ENCODE data around the gene RWDD4. TPM values are rescaled to one million over a fixed set of nuclear protein-coding genes. Genes with fewer than 3 reads are reported as not detected.

RWDD4 gene
- total RNA-seq, 2 donors from 2014 or later: 8.8 to 16.7 TPM

GRCh38 chr4:183658362-183659028 lies 490 bp downstream of the RWDD4 start:
- Mint-ChIP-seq H3K27me3 (no peaks in the 10 kb centered on the region), H3K27ac (peak overlapping the region; percentile 79), H3K9me3 (no peaks in the 10 kb centered on the region), H3K4me1 (peaks cover 22% of the 10 kb centered on the region), H3K36me3 (ENCODE audit: low read depth) (peaks cover 31% of the 10 kb centered on the region), H3K4me3 (peak overlapping the region; percentile 84)
- no peak for ATAC-seq (replicated peaks)

GRCh38 chr4:183657564-183657963 lies 1.4 kb downstream of the RWDD4 start:
- no peaks in the 10 kb centered on the region for H3K9me3 Mint-ChIP-seq
- ATAC-seq (replicated peaks): no peak
- H3K4me1 Mint-ChIP-seq: peaks cover 22% of the 10 kb centered on the region
- H3K36me3 Mint-ChIP-seq (ENCODE audit: low read depth): peaks cover 40% of the 10 kb centered on the region
- peak overlapping the region; percentile 84 for H3K4me3 Mint-ChIP-seq
- H3K27me3 Mint-ChIP-seq: no peaks in the 10 kb centered on the region
- H3K27ac Mint-ChIP-seq: peak overlapping the region; percentile 79

GRCh38 chr4:183645326-183645725 lies 13.7 kb downstream of the RWDD4 start:
- no peaks in the 10 kb centered on the region for H3K27me3 Mint-ChIP-seq
- ATAC-seq (replicated peaks): no peak
- no peaks in the 10 kb centered on the region for H3K4me1 Mint-ChIP-seq
- H3K27ac Mint-ChIP-seq: no peak overlapping the region
- H3K9me3 Mint-ChIP-seq: no peaks in the 10 kb centered on the region
- no peak overlapping the region for H3K4me3 Mint-ChIP-seq
- peaks cover 85% of the 10 kb centered on the region for H3K36me3 Mint-ChIP-seq (ENCODE audit: low read depth)

- peaks cover 27% of the 10 kb centered on the region for H3K36me3 Mint-ChIP-seq (ENCODE audit: low read depth)
- no peak for ATAC-seq (replicated peaks)
Observed at GRCh38 chr4:183639291-183639690, 19.7 kb downstream of the RWDD4 start.

GRCh38 chr4:183638436-183638835 lies 20.5 kb downstream of the RWDD4 start:
- Mint-ChIP-seq H3K4me1 (peaks cover 5% of the 10 kb centered on the region), H3K27me3 (no peaks in the 10 kb centered on the region), H3K9me3 (no peaks in the 10 kb centered on the region), H3K27ac (no peak overlapping the region), H3K36me3 (ENCODE audit: low read depth) (peaks cover 19% of the 10 kb centered on the region), H3K4me3 (no peak overlapping the region)
- ATAC-seq (replicated peaks): no peak

More at GRCh38 chr4:183639291-183639690, 19.7 kb downstream of the RWDD4 start:
- H3K27me3 Mint-ChIP-seq: no peaks in the 10 kb centered on the region
- H3K4me1 Mint-ChIP-seq: peaks cover 5% of the 10 kb centered on the region
- H3K4me3 Mint-ChIP-seq: no peak overlapping the region
- no peak overlapping the region for H3K27ac Mint-ChIP-seq
- H3K9me3 Mint-ChIP-seq: no peaks in the 10 kb centered on the region

- H3K4me1 Mint-ChIP-seq: peaks cover 5% of the 10 kb centered on the region
- no peaks in the 10 kb centered on the region for H3K27me3 Mint-ChIP-seq
- peak; percentile 92 for ATAC-seq (replicated peaks)
- H3K27ac Mint-ChIP-seq: no peak overlapping the region
- peak overlapping the region; percentile 1 for H3K4me3 Mint-ChIP-seq
- H3K36me3 Mint-ChIP-seq (ENCODE audit: low read depth): peaks cover 17% of the 10 kb centered on the region
- no peaks in the 10 kb centered on the region for H3K9me3 Mint-ChIP-seq
Observed at GRCh38 chr4:183637461-183637860, 21.5 kb downstream of the RWDD4 start.

- no peaks in the 10 kb centered on the region for H3K9me3 Mint-ChIP-seq
Observed at GRCh38 chr4:183636923-183637322, 22.1 kb downstream of the RWDD4 start.

GRCh38 chr4:183636503-183636902 lies 22.5 kb downstream of the RWDD4 start:
- H3K36me3 Mint-ChIP-seq (ENCODE audit: low read depth): peaks cover 8% of the 10 kb centered on the region
- no peak overlapping the region for H3K27ac Mint-ChIP-seq
- H3K4me3 Mint-ChIP-seq: no peak overlapping the region
- no peak for ATAC-seq (replicated peaks)
- peaks cover 5% of the 10 kb centered on the region for H3K4me1 Mint-ChIP-seq
- no peaks in the 10 kb centered on the region for H3K27me3 Mint-ChIP-seq
- no peaks in the 10 kb centered on the region for H3K9me3 Mint-ChIP-seq

More at GRCh38 chr4:183636923-183637322, 22.1 kb downstream of the RWDD4 start:
- no peak for ATAC-seq (replicated peaks)
- H3K27me3 Mint-ChIP-seq: no peaks in the 10 kb centered on the region
- H3K27ac Mint-ChIP-seq: no peak overlapping the region
- peaks cover 12% of the 10 kb centered on the region for H3K36me3 Mint-ChIP-seq (ENCODE audit: low read depth)
- peak overlapping the region; percentile 1 for H3K4me3 Mint-ChIP-seq
- H3K4me1 Mint-ChIP-seq: peaks cover 5% of the 10 kb centered on the region

- no peaks in the 10 kb centered on the region for H3K9me3 Mint-ChIP-seq
- no peaks in the 10 kb centered on the region for H3K27me3 Mint-ChIP-seq
- no peak for ATAC-seq (replicated peaks)
- peaks cover 5% of the 10 kb centered on the region for H3K4me1 Mint-ChIP-seq
- H3K27ac Mint-ChIP-seq: no peak overlapping the region
- H3K36me3 Mint-ChIP-seq (ENCODE audit: low read depth): peaks cover under 1% of the 10 kb centered on the region
- no peak overlapping the region for H3K4me3 Mint-ChIP-seq
Observed at GRCh38 chr4:183635741-183636140, 23.2 kb downstream of the RWDD4 start.

GRCh38 chr4:183635321-183635720 lies 23.7 kb downstream of the RWDD4 start:
- no peaks in the 10 kb centered on the region for H3K9me3 Mint-ChIP-seq
- H3K27me3 Mint-ChIP-seq: no peaks in the 10 kb centered on the region
- H3K4me3 Mint-ChIP-seq: no peak overlapping the region
- no peak overlapping the region for H3K27ac Mint-ChIP-seq
- H3K4me1 Mint-ChIP-seq: peaks cover 5% of the 10 kb centered on the region
- no peaks in the 10 kb centered on the region for H3K36me3 Mint-ChIP-seq (ENCODE audit: low read depth)
- no peak for ATAC-seq (replicated peaks)

- ATAC-seq (replicated peaks): peak; percentile 61
- Mint-ChIP-seq H3K27me3 (no peaks in the 10 kb centered on the region), H3K4me3 (no peak overlapping the region), H3K36me3 (ENCODE audit: low read depth) (no peaks in the 10 kb centered on the region), H3K9me3 (no peaks in the 10 kb centered on the region), H3K4me1 (peaks cover 5% of the 10 kb centered on the region), H3K27ac (no peak overlapping the region)
Observed at GRCh38 chr4:183633476-183634400, 25.2 kb downstream of the RWDD4 start.

- peaks cover 5% of the 10 kb centered on the region for H3K4me1 Mint-ChIP-seq
- H3K36me3 Mint-ChIP-seq (ENCODE audit: low read depth): no peaks in the 10 kb centered on the region
- no peaks in the 10 kb centered on the region for H3K9me3 Mint-ChIP-seq
- no peak for ATAC-seq (replicated peaks)
- H3K27ac Mint-ChIP-seq: no peak overlapping the region
- H3K4me3 Mint-ChIP-seq: no peak overlapping the region
- H3K27me3 Mint-ChIP-seq: no peaks in the 10 kb centered on the region
Observed at GRCh38 chr4:183632689-183633088, 26.3 kb downstream of the RWDD4 start.

- no peak for ATAC-seq (replicated peaks)
- Mint-ChIP-seq H3K4me3 (no peak overlapping the region), H3K27me3 (no peaks in the 10 kb centered on the region), H3K36me3 (ENCODE audit: low read depth) (no peaks in the 10 kb centered on the region), H3K4me1 (no peaks in the 10 kb centered on the region), H3K9me3 (no peaks in the 10 kb centered on the region), H3K27ac (no peak overlapping the region)
Observed at GRCh38 chr4:183631577-183632198, 27.3 kb downstream of the RWDD4 start.

GRCh38 chr4:183627979-183628588 lies 30.9 kb downstream of the RWDD4 start:
- Mint-ChIP-seq H3K4me3 (no peak overlapping the region), H3K27ac (no peak overlapping the region), H3K4me1 (no peaks in the 10 kb centered on the region), H3K27me3 (no peaks in the 10 kb centered on the region), H3K9me3 (no peaks in the 10 kb centered on the region), H3K36me3 (ENCODE audit: low read depth) (no peaks in the 10 kb centered on the region)
- ATAC-seq (replicated peaks): no peak

All from activated T-helper 17 cell treated with anti-CD3 and anti-CD28 coated beads, Interleukin-2, amount 50 U/mL, for 72 hours (primary cell).